Pancreas (tissue), 10 donors: Measurements from ENCODE around the gene NT5M. TPM values are rescaled to one million over a fixed set of nuclear protein-coding genes. Genes with fewer than 3 reads are reported as not detected.

ENCODE experiments used
- ATAC-seq, 4 donors: fragments of 200-7000 bp; cut with Tn5 transposase; one replicate each; pipeline versions ENCODE4 v1.8.0 to v1.9.1; 2020; ENCODE audit warnings: mild to moderate bottlenecking in 4 of 4, moderate library complexity in 4 of 4
- DNase-seq, 6 donors: peaks; one replicate each; pipeline ENCODE4 v3.0.0-alpha.2; 2020
- FAIRE-seq: peaks from 2 replicates; lab custom pipeline; 2012; peaks lifted over from hg19 to GRCh38; lab: Jason Lieb, UNC
- H3K27ac ChIP-seq, 4 donors: fragments of 200-600 bp; sonication (generic); 1 replicate in 3 of 4; 2 replicates in 1 of 4; pipeline versions ENCODE4 v1.5.0 to v1.8.0; 2020
- H3K27me3 ChIP-seq, 4 donors: fragments of 200-600 bp; one replicate each; pipeline ENCODE4 v1.8.0; 2021
- H3K36me3 ChIP-seq, 3 donors: fragments of 200-600 bp; sonication (generic) in 1 of 3; one replicate each; pipeline versions ENCODE4 v1.5.0 to v1.8.0; 2020 to 2021
- H3K4me1 ChIP-seq, 3 donors: fragments of 200-600 bp; one replicate each; pipeline ENCODE4 v1.8.0; 2021
- H3K4me3 ChIP-seq, 4 donors: fragments of 200-600 bp; sonication (generic) in 2 of 4; one replicate each; pipeline versions ENCODE4 v1.5.0 to v1.8.0; 2020 to 2021
- H3K9me3 ChIP-seq, 4 donors: fragments of 200-600 bp; one replicate each; pipeline ENCODE4 v1.8.0; 2021
- CTCF ChIP-seq, 4 donors: fragments of 200-600 bp; sonication (generic) in 3 of 4; IDR thresholded peaks; one replicate each; pipeline versions ENCODE4 v1.5.0 to v1.8.0; 2021; ENCODE audit warnings: antibody characterized with exemption in 4 of 4
- WGBS, 2 donors: extraction: QIAGEN DNeasy Blood & Tissue Kit; methylation state at CpG; one replicate each; pipeline ENCODE4 v1.1.7; 2013; 5-methylcytosine and 5-hydroxymethylcytosine counted together
- intact Hi-C, 3 donors: fragments of 100-400 bp; cut with DNase I; formaldehyde crosslinking; loops; one replicate each; pipeline versions ENCODE4 v1.11.1 to v1.14.2; 2022
- polyA plus RNA-seq, 2 donors: library from polyadenylated mRNA; stranded (reverse); fragments of 200-250 nt; gene quantifications; one replicate each; pipeline ENCODE4 v1.2.3, GENCODE V29; 2013
- total RNA-seq, 6 donors: library from RNA; stranded (reverse); fragmentation: NEBNext Ultra II Directional in 4 of 6; extraction: Animal tissue kit (Norgen Biotek cat#: 25700) in 4 of 6; gene quantifications; one replicate each; pipeline versions ENCODE4 v1.2.1 to v1.2.4, GENCODE V29; 2021 to 2023
- donor health status: healthy with polysubstance abuse.
- donor health status: DM: no; HTN: no; CAD: no; lungs with moderate emphysema.
- donor health status: DM: no; HTN: no; CAD: no.
- donor health status: control.
- donor health status: control.
- donor health status: Bipolar disorder and iron deficiency.
- donor health status: DM: yes; HTN: yes; CAD: no.
- donor health status: DM: no; HTN: no; CAD: no.
- donor health status: DM: no; HTN: no; CAD: no.
- donor health status: DM: yes; HTN: yes; CAD: no.

Gene NT5M
- total and polyA plus RNA-seq, 8 donors: 0.83 to 3.3 (median 1.5) TPM

- no peak overlapping the region for H3K27ac ChIP-seq
- no peaks in the 10 kb centered on the region for H3K9me3 ChIP-seq
- no peaks in the 10 kb centered on the region for H3K27me3 ChIP-seq
- no peak overlapping the region for H3K4me3 ChIP-seq
- FAIRE-seq (no peak), ATAC-seq (no peak), DNase-seq (peak in 2 of 6 donors; percentile 19 to 45)
- peaks cover 8 to 12% (median 11%) of the 10 kb centered on the region in 3 donors for H3K4me1 ChIP-seq
- TF ChIP-seq CTCF (IDR thresholded peaks at IDR 0.05): no peak
- WGBS, 2 donors: 80 to 82% methylated on average over 17 of the region's 17 CpGs
- intact Hi-C loops: no loop called here
- no peaks in the 10 kb centered on the region for H3K36me3 ChIP-seq
Measured at GRCh38 chr17:17388657-17389496, 85.7 kb downstream of the NT5M start.

- H3K4me1 ChIP-seq: peaks cover 8 to 12% (median 11%) of the 10 kb centered on the region in 3 donors
- no peak for FAIRE-seq
- no peaks in the 10 kb centered on the region for H3K27me3 ChIP-seq
- TF ChIP-seq CTCF (IDR thresholded peaks at IDR 0.05): no peak
- intact Hi-C loops: no loop called here
- H3K9me3 ChIP-seq: no peaks in the 10 kb centered on the region
- DNase-seq: peak in 1 of 6 donors; percentile 8
- WGBS, 2 donors: 84 to 92% methylated on average over 23 of the region's 23 CpGs
- no peak overlapping the region for H3K4me3 ChIP-seq
- ATAC-seq: no peak
- H3K27ac ChIP-seq: no peak overlapping the region
- no peaks in the 10 kb centered on the region for H3K36me3 ChIP-seq
Measured at GRCh38 chr17:17391668-17392370, 88.6 kb downstream of the NT5M start.

- no peak for FAIRE-seq
- WGBS, 2 donors: 64 to 73% methylated on average over 12 of the region's 12 CpGs
Measured at GRCh38 chr17:17393976-17394375, 90.8 kb downstream of the NT5M start.

GRCh38 chr17:17394494-17394893, 91.3 kb downstream of the NT5M start:
- Histone ChIP-seq H3K4me3 (no peak overlapping the region), H3K9me3 (no peaks in the 10 kb centered on the region), H3K27me3 (no peaks in the 10 kb centered on the region), H3K27ac (no peak overlapping the region), H3K4me1 (no peaks in the 10 kb centered on the region), H3K36me3 (no peaks in the 10 kb centered on the region)
- FAIRE-seq: no peak
- 74 to 78% methylated on average over 9 of the region's 9 CpGs for WGBS, 2 donors
- ATAC-seq: no peak
- DNase-seq: no peak
- intact Hi-C loops: no loop called here
- TF ChIP-seq CTCF (IDR thresholded peaks at IDR 0.05): no peak

More at GRCh38 chr17:17393976-17394375, 90.8 kb downstream of the NT5M start:
- H3K9me3 ChIP-seq: no peaks in the 10 kb centered on the region
- no peaks in the 10 kb centered on the region for H3K4me1 ChIP-seq
- no peak for TF ChIP-seq CTCF (IDR thresholded peaks at IDR 0.05)
- no peak overlapping the region for H3K27ac ChIP-seq
- intact Hi-C loops: no loop called here
- DNase-seq: peak in 1 of 6 donors; percentile 22
- H3K36me3 ChIP-seq: no peaks in the 10 kb centered on the region
- H3K27me3 ChIP-seq: no peaks in the 10 kb centered on the region
- ATAC-seq: no peak
- H3K4me3 ChIP-seq: no peak overlapping the region
